Measurements from ENCODE around the gene SPEN.
"Not testable (repeated sequence)": the region's sequence is repeated elsewhere in the genome, so short reads cannot be mapped to it uniquely, and the experiment has no call there.

SPEN gene

DNA sequence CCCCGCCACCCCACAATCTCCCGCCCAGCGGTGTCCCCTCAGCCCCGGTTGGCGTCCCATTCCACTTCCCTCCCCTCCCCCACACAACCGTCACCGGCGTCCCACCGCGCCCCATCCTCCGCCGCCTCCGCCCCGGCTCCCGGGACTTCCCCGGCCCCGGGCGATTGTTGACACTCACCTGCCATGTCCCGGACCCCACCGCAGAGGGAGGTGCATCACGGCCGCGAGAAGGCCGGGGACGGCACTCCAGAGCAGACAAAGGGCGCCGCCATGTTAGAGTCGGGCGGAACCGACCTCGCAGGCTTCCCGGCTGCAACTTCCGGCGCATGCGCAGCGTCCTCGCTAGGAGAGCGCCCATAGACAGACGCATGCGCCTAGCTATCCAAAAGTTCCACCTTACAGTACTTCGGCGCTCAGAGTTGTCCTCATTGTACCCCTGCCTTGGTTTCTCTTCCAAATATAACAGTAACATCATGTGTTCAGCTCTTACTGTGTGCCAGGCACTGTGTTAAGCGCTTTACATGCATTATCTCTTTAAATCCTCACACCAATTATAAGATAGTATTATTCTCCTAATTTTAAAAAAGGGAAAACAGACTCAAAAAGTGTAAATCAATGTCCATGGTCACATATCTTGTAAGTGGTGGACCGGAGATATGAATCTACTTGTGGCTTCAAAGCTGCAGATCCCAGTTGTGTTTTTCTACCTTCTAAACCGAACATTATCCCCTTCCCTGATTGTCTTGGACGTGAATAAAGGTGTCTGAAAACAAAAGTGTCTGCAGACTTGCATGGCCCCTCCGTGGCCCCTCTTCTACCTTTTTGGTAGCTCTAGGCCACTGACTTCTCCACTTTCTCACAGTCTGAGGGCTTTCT, 128.5 kb downstream of the SPEN start, which contains the start of gene ZBTB17:
ZBTB17 (minus strand) TSS at position 297 of the 876 bp plus-strand sequence. CDS start 27,606 bp downstream, outside the sequence.
- peak within 1 kb of the TSS; percentile 79 for H3K4me3 ChIP-seq
- H3K27ac ChIP-seq: peak within 1 kb of the TSS; percentile 88
- H3K36me3 ChIP-seq: peaks cover 25% of the 10 kb centered on the region

DNA sequence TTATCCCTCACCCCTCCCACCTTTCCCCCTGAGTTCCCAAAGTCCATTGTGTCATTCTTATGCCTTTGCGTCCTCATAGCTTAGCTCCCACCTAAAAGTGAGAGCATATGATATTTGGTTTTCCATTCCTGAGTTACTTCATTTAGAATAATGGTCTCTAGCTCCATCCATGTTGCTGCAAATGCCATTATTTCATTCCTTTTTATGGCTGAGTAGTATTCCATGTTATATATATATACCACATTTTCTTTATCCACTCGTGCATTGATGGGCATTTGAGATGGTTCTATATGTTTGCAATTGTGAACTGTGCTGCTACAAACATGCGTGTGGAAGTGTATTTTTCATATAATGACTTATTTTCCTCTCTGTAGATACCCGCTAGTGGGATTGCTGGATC, 130.4 kb downstream of the SPEN start:
- peaks cover 30% of the 10 kb centered on the region for H3K9me3 ChIP-seq
- peaks cover 22% of the 10 kb centered on the region for H3K4me1 ChIP-seq
- not testable (repeated sequence) for H3K27ac ChIP-seq, H3K27me3 ChIP-seq, H3K9ac ChIP-seq, H3K36me3 ChIP-seq, H3K4me2 ChIP-seq, H3K4me3 ChIP-seq
- peaks cover 26% of the 10 kb centered on the region for H4K20me1 ChIP-seq

More for the DNA sequence above, 128.5 kb downstream of the SPEN start, which contains the start of gene ZBTB17:
- H3K9me3 ChIP-seq: peaks cover 26% of the 10 kb centered on the region
- H3K4me2 ChIP-seq: peak within 1 kb of the TSS; percentile 95
- no peaks in the 10 kb centered on the region for H3K27me3 ChIP-seq
- peak within 1 kb of the TSS; percentile 86 for H3K9ac ChIP-seq
- H3K4me1 ChIP-seq: peaks cover 29% of the 10 kb centered on the region
- H4K20me1 ChIP-seq: peaks cover 40% of the 10 kb centered on the region
- TF ChIP-seq Cebpa-rat (IDR thresholded peaks at IDR 0.05): no peak

GRCh38 chr1:15981679-15982078, 134.2 kb downstream of the SPEN start:
- Histone ChIP-seq H3K9me3 (peaks cover 31% of the 10 kb centered on the region), H3K36me3 (no peaks in the 10 kb centered on the region), H3K27ac (no peak overlapping the region), H4K20me1 (no peaks in the 10 kb centered on the region), H3K4me3 (no peak overlapping the region), H3K4me2 (no peak overlapping the region), H3K4me1 (no peaks in the 10 kb centered on the region), H3K27me3 (no peaks in the 10 kb centered on the region), H3K9ac (no peak overlapping the region)
- TF ChIP-seq Cebpa-rat (IDR thresholded peaks at IDR 0.05): no peak

DNA sequence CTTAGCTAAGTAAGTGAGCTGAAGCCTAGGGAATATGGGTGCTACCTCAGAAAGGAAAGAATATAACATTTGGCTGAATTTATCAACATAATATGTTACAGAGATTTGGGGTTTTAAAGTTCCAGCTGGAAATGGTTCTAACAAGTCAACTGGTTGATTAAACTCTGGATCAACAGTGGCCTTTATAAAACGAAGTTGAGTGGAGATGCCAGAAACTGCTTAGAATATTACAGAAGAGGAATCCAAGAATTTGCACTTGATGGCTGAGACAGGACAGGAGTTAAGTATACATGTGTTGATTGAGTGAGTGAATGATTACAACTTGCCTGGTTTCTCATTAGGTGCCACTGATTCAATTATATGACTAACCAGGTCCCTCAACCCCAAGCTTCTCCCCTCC, 135.8 kb downstream of the SPEN start:
- peaks cover 22% of the 10 kb centered on the region for H3K9me3 ChIP-seq
- no peak overlapping the region for H3K4me3 ChIP-seq
- H3K4me1 ChIP-seq: no peaks in the 10 kb centered on the region
- H3K27ac ChIP-seq: no peak overlapping the region
- H3K27me3 ChIP-seq: no peaks in the 10 kb centered on the region
- no peak for TF ChIP-seq Cebpa-rat (IDR thresholded peaks at IDR 0.05)
- H3K9ac ChIP-seq: no peak overlapping the region
- H3K4me2 ChIP-seq: no peak overlapping the region
- no peaks in the 10 kb centered on the region for H4K20me1 ChIP-seq
- no peaks in the 10 kb centered on the region for H3K36me3 ChIP-seq

DNA sequence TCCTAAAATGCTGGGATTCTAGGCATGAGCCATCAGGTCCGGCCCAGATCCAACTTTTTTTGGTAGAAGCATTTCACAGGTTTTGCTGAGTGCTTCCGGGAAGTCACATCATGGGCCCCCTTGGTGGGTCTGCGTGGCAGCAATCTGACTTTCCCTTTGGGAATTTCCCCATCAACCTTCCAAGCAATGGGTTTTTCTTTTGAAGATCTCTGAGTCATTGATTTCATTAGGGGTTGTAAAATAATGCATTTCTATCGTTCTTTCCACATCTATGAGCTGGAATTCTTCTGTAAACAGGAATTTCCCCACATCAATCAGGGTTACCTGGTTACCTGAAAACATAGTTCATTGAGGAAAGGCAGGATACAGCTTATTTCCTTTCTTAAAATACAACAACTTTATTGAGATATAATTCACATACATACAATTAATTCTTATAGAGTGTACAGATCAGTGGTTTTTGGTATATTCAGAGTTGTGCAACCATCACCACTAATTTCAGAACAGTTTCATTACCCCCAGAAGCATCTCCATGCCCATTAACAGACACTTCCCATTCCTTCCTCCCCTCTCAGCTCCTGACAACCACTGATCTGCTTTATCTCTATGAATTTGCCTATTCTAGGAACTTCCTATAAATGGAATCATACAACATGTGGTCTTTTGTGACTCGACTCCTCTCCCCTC, 138.2 kb downstream of the SPEN start:
- no peak overlapping the region for H3K4me3 ChIP-seq

DNA sequence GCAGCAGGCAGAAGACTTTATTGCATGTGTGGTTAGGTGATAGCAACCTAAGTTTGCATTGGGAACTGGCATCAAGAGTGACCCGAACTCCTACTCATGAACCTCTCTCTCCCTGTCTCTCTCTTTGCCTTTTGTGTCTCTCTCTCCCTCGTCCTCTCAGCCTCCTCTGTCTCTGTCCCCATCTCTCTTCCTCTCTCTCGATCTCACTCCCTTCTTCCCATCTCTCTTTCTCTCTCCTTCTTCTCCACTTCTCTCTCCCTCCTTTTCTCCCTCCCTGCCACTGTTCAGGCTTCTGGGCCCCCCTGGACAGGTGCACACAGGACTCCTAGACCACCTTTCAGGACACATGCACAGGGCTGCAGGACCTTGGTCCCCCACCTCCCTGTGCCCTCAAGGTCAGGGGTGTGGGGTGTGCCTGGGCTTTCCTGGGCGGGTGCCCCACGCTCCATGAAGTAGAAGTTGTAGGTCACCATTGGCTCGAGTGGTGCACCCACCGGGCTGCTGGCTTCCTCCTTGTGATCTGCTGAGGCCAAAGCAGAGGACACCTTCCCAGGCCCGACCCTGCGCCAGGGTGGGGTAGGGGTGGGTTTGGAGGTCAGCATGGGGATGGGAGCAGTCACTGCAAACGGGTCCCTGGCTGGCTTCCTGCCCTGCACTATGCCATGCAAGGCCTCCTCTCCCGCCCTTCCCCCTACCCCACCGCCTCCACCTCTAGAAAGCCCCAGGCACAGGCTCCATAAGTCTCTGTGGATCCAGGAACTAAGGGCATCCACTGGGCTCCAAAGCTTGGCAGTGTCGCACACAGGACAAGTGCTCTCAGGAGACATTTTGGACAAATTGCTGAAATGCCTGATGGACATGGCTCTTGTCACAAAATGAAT, 141.6 kb downstream of the SPEN start:
- no peak overlapping the region for H3K4me2 ChIP-seq
- H3K27me3 ChIP-seq: no peaks in the 10 kb centered on the region
- peaks cover 25% of the 10 kb centered on the region for H3K4me1 ChIP-seq
- H3K9me3 ChIP-seq: no peaks in the 10 kb centered on the region
- H3K27ac ChIP-seq: no peak overlapping the region
- TF ChIP-seq Cebpa-rat (IDR thresholded peaks at IDR 0.05): no peak
- no peak overlapping the region for H3K9ac ChIP-seq
- no peaks in the 10 kb centered on the region for H3K36me3 ChIP-seq
- H4K20me1 ChIP-seq: no peaks in the 10 kb centered on the region
- H3K4me3 ChIP-seq: no peak overlapping the region

More for the DNA sequence above, 138.2 kb downstream of the SPEN start:
- Histone ChIP-seq H3K9ac (no peak overlapping the region), H3K9me3 (peaks cover 14% of the 10 kb centered on the region), H3K36me3 (no peaks in the 10 kb centered on the region), H3K27me3 (no peaks in the 10 kb centered on the region), H3K4me1 (no peaks in the 10 kb centered on the region), H4K20me1 (no peaks in the 10 kb centered on the region), H3K4me2 (no peak overlapping the region), H3K27ac (no peak overlapping the region)
- no peak for TF ChIP-seq Cebpa-rat (IDR thresholded peaks at IDR 0.05)

DNA sequence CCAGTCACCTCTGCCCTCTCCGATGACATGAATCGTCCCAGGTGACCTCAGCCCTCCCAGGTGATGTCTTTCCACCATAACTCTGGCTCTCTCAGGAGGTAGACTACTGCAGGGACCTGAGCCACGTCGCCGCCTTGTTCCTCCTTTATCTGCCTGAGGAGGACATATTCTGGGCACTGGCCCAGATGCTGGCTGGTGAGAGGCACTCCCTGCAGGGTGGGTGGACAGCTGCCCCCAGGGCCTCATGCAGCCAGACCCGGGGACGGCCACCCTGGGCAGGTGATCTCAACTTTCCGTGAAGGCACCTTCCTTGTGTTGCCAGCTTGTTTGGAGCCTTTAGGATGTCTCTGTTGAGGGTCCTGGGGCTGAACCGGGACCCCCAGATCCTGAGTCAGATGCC, 142.3 kb downstream of the SPEN start:
- no peak for TF ChIP-seq Cebpa-rat (IDR thresholded peaks at IDR 0.05)
- Histone ChIP-seq H4K20me1 (no peaks in the 10 kb centered on the region), H3K9me3 (no peaks in the 10 kb centered on the region), H3K27me3 (no peaks in the 10 kb centered on the region), H3K36me3 (no peaks in the 10 kb centered on the region), H3K4me2 (no peak overlapping the region), H3K9ac (no peak overlapping the region), H3K4me3 (no peak overlapping the region), H3K27ac (no peak overlapping the region), H3K4me1 (peaks cover 25% of the 10 kb centered on the region)

Data from BLaER1 (cell line).